ENCODE results near the gene ACOT12.
"Not testable (repeated sequence)": the region's sequence is repeated elsewhere in the genome, so short reads cannot be mapped to it uniquely, and the experiment has no call there.

Gene ACOT12

GRCh38 chr5:81393783-81394718 is at the start of gene ACOT12:
Gene ACOT12, minus strand, starts transcription at chr5:81394134. Its CDS starts 20 bp downstream, at chr5:81394114.
- DNase-seq (ENCODE audit: low spot score) = no peak

DNA sequence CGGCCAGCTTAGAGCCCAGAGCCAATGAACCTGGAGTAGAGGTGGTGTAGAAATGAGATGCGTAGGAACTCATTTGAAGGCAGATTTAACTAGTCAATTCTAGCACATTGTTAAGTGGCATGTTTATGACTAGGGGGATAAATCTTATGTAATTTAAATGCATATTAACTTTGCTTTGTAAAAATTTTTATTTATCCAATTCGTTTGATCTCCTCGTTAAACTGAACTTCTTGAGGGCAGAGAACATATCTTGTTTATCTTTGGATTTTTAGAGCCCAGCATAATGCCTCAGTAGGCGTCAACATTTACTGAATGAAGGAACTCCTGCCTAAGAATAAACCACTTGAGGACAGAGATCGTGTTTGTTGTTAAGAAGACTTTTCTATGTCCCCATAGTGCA is 41.1 kb upstream of the ACOT12 start:
- DNase-seq (ENCODE audit: low spot score) = no peak

GRCh38 chr5:81429985-81430384 is 36.1 kb upstream of the ACOT12 start:
- no peak for DNase-seq (ENCODE audit: low spot score)

- no peak for DNase-seq (ENCODE audit: low spot score)
Observed at GRCh38 chr5:81429363-81429762, 35.4 kb upstream of the ACOT12 start.

DNA sequence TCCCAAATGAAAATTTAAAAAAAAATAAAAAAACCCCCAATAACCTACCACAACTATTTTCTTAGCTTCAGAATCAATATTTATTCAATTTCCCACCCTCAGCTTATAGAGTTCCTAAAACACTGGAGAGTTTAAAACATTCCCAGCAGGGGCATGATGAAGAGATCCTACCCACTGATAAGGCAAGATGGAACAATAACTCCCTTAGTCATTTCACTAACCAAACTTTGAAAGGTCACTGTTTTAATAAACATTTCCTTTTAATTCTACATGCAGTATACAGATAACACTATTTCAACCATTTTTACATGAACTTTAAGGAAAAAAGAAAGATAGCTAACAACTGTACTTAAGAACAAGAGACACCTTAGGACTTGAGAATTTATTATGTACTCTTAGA is 34.9 kb upstream of the ACOT12 start:
- DNase-seq (ENCODE audit: low spot score) = no peak

GRCh38 chr5:81428446-81428845 is 34.5 kb upstream of the ACOT12 start:
- no peak for DNase-seq (ENCODE audit: low spot score)

GRCh38 chr5:81427566-81427965 is 33.6 kb upstream of the ACOT12 start:
- no peak for DNase-seq (ENCODE audit: low spot score)

- no peak for DNase-seq (ENCODE audit: low spot score)
Observed at GRCh38 chr5:81426359-81427030, 32.6 kb upstream of the ACOT12 start.

DNA sequence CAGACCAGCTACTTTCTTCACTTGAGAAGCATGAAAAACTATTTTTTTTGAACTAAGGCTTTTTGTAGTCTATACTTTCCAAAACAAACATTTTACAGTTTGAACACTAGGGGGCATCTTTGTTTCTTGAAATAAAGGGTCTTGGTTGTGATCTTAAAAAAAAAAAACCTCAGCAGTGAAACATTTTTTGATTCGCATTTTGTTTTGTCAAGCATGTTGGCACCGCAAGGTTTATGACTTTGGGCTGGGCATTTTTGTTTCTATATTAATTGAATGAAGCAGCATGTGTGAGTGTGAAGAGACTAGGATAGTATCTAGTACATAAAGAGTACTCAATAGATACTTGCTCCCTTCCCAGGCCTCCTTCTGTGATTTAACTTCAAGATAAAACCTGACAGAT is 31.6 kb upstream of the ACOT12 start:
- DNase-seq (ENCODE audit: low spot score) = peak; percentile 50

GRCh38 chr5:81424728-81425127 is 30.8 kb upstream of the ACOT12 start:
- no peak for DNase-seq (ENCODE audit: low spot score)

GRCh38 chr5:81422671-81423070 is 28.7 kb upstream of the ACOT12 start:
- DNase-seq (ENCODE audit: low spot score) = no peak

DNA sequence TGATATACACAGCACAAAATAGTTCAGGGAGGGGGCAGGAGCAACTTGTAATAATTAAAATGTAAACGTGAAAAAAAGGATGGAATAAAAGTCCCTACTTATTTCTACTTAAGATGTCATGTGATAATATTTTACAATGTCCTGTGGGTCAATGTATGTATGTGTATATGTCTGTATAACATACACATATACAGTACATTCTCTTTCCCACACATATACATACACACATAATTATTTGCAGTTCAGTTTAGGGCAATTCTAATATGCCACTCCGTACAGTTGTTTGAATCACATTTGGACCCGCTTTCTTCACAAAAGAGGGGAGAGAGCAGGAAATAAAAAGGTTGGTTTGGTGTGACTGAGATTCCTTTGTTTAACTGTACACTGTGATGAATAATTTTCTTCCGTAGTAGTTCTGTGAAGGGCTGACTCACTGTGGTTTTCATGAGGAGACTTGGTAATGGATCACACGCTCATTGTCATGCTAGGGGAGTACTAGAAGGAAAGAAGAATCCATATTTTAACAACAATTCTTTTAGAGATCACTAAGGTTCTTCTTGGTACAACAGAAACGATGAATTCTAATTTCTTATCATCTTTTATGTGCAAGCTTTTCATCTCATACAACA is 26.2 kb upstream of the ACOT12 start:
- DNase-seq (ENCODE audit: low spot score) = no peak

DNA sequence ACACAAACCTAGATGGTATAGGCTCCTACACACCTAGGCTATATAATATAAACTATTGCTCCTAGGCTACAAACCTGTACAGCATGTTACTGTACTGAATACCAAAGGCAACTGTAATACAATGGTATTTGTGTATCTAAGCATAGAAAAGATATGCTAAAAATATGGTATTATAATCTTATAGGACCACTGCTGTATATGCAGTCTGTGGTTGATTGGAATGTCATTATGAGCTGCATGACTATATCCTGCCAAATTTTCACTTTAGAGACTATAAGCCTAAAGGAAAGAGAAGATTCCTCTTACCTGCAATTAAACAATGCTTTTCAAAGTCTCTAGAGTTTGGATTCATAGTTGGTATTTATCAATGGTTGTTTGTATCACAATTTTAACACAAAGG is 24.7 kb upstream of the ACOT12 start:
- no peak for DNase-seq (ENCODE audit: low spot score)

GRCh38 chr5:81417052-81417451 is 23.1 kb upstream of the ACOT12 start:
- DNase-seq (ENCODE audit: low spot score) = no peak

- no peak for DNase-seq (ENCODE audit: low spot score)
Observed at GRCh38 chr5:81409896-81410295, 16.0 kb upstream of the ACOT12 start.

DNA sequence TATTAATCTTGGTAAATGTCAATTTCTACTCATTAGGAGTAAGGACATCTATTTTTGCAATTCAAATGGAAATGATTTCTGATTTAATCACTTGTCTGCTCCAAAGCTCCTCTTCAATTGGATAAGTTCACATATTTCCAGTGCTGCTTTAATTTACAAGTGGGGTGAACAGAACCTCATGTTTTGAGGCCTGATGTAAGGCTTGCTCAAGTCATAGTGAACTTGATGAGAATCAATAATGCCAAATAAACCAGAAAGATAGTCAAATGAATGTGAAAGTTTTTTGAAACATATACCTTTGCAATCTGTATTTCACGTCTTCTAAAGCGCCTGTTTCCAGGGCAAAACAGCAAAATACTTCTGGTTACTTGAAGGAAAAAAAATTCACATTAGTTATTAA is 15.4 kb upstream of the ACOT12 start:
- DNase-seq (ENCODE audit: low spot score) = no peak

- no peak for DNase-seq (ENCODE audit: low spot score)
Observed at GRCh38 chr5:81408496-81408895, 14.6 kb upstream of the ACOT12 start.

DNA sequence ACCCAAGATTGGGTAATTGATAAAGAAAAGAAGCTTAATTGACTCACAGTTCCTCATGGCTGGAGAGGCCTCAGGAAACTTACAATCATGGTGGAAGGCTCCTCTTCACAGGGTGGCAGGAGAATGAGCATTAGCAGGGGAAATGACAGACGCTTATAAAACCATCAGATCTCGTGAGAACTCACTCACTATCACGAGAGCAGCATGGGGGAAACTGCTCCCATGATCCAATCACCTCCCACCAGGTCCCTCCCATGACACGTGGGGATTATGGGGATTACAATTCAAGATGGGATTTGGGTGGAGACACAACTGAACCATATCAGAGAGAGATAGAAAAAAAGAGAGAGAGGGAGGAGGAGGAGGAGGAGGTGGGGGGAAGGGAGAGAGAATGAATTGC is 13.9 kb upstream of the ACOT12 start:
- DNase-seq (ENCODE audit: low spot score) = not testable (repeated sequence)

DNA sequence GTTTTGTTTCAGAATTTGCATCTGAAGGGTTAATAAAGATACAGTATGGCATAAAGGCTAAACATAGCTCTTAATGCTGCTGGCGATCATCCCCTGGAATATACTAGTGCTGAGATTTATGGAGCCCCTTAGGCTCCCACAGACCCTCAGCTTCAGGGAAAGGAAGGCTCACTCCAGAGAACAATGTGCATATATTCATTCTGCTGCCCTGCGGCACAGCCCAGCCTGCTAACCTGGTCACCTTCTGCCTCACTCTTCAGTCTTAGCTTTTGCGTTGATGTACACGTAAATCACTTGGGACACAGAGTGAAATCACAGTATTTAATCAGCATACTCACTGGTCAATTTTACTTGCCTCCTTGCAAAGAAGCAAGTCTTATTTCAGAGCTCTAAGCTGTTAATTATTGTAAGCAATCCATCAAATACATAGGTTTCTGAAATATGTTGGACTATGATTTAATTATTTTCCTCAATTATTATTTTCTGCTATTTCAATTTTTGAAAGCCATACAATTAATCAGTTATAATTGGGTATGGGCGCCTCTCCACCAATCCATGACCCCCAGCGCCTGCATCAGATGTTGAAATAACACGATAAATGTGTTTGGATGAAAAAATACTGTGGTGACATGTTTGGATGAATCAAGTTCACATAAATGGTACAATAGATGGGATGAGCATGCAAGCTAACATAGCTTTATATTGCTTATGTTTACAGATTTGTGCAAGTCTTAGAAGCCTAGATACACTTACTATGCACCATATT is 11.4 kb upstream of the ACOT12 start:
- no peak for DNase-seq (ENCODE audit: low spot score)

DNA sequence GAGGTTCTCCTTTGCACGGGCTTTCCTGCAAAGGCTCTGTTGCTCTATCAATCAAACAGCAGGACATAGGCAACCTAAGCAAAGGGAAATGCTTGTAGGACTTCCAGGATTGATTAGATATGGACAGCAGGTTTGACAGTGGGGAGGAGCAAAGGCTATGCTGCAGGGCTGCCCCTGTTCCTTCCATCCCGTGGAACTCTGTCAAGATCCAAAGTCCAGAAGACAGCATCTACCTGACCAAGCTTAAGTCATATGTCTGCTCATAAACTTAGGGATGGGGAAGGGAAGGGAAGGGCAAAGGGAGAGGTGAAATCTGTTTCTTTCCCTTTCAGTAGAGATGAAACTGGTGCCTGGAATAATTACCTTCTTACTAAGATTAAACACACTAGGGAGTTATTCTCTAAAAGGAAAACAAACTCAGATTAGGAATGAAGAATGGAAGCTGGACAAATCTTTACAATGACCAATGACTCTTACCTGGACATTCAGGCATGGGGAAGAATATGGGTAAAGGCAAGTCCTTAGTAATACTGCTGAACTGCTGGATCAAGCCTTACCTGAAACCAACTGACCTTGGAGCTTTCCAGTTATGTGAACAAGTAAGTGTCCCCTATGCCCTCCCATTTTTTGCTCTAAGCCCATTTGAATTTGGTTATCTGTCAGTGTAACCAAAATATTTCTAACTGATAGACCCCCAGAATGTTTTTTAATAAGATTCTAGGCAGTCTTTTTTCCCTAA is 8.4 kb upstream of the ACOT12 start:
- no peak for DNase-seq (ENCODE audit: low spot score)

GRCh38 chr5:81401266-81401665 is 7.3 kb upstream of the ACOT12 start:
- no peak for DNase-seq (ENCODE audit: low spot score)

Data from CD4-positive, alpha-beta T cell treated with Interleukin-15 for 4 hours (primary cell).